CD4-positive, alpha-beta memory T cell (primary cell): ENCODE data around the gene SNED1. TPM values are rescaled to one million over a fixed set of nuclear protein-coding genes. Genes with fewer than 3 reads are reported as not detected.
A peak's percentile ranks its signal among the peaks of the same experiment; 100 is the strongest.

Source experiments
- CTCF ChIA-PET: fragments of 350-600 bp; sonication (Branson Sonifier 250); formaldehyde crosslinking; loops from one replicate; lab custom pipeline; 2021; ENCODE audit warnings: inconsistent platforms; ENCODE audit not compliant: partially characterized antibody; lab: Charles Lee
- POLR2A ChIA-PET: fragments of 350-600 bp; sonication (Branson Sonifier 250); formaldehyde crosslinking; loops from one replicate; lab custom pipeline; 2021; ENCODE audit not compliant: partially characterized antibody; lab: Charles Lee
- DNase-seq, 5 donors: peaks; one replicate each; pipeline versions ENCODE4 v3.0.0 to v3.0.0-alpha.2; 2020 to 2022; ENCODE audit warnings: mixed read lengths in 1 of 5
- H3K27ac ChIP-seq: one replicate; pipeline ENCODE4 v1.7.0; 2013; ENCODE audit warnings: low read depth, low read length
- H3K27me3 ChIP-seq: 2 replicates; pipeline ENCODE4 v1.7.0; 2013; ENCODE audit warnings: mild to moderate bottlenecking, low read length, moderate library complexity; ENCODE audit not compliant: insufficient read depth
- H3K36me3 ChIP-seq: 2 replicates; pipeline ENCODE4 v1.7.0; 2013; ENCODE audit warnings: mild to moderate bottlenecking, low read length, moderate library complexity; ENCODE audit not compliant: insufficient read depth
- H3K4me1 ChIP-seq: 2 replicates; pipeline ENCODE4 v1.7.0; 2013; ENCODE audit warnings: mild to moderate bottlenecking, low read length, moderate library complexity; ENCODE audit not compliant: insufficient read depth
- H3K4me3 ChIP-seq, 2 donors: one replicate each; pipeline ENCODE4 v1.7.0; 2013; ENCODE audit warnings: low read length in 2 of 2, mild to moderate bottlenecking in 1 of 2
- H3K9me3 ChIP-seq, 2 donors: one replicate each; pipeline ENCODE4 v1.7.0; 2013; ENCODE audit warnings: low read length in 2 of 2, control low read depth in 1 of 2; ENCODE audit not compliant: control insufficient read depth in 1 of 2
- H3K27ac Mint-ChIP-seq, 7 donors: one replicate each; pipeline ENCODE4 v1.8.0; 2020 to 2021; ENCODE audit warnings: mixed read lengths in 7 of 7, mild to moderate bottlenecking in 6 of 7, inconsistent platforms in 3 of 7, moderate library complexity in 3 of 7
- H3K27me3 Mint-ChIP-seq, 2 donors: one replicate each; pipeline ENCODE4 v1.8.0; 2020 to 2021; ENCODE audit warnings: mixed read lengths in 2 of 2
- H3K36me3 Mint-ChIP-seq, 2 donors: one replicate each; pipeline ENCODE4 v1.8.0; 2020 to 2021; ENCODE audit warnings: mixed read lengths in 2 of 2, inconsistent platforms in 1 of 2, mild to moderate bottlenecking in 1 of 2
- H3K4me1 Mint-ChIP-seq, 4 donors: one replicate each; pipeline ENCODE4 v1.8.0; 2020 to 2021; ENCODE audit warnings: mixed read lengths in 4 of 4, mild to moderate bottlenecking in 1 of 4
- H3K4me3 Mint-ChIP-seq, 8 donors: one replicate each; pipeline ENCODE4 v1.8.0; 2020 to 2021; ENCODE audit warnings: mixed read lengths in 8 of 8, mild to moderate bottlenecking in 7 of 8, moderate library complexity in 6 of 8, inconsistent platforms in 3 of 8
- H3K9me3 Mint-ChIP-seq, 8 donors: one replicate each; pipeline ENCODE4 v1.8.0; 2020 to 2021; ENCODE audit warnings: mixed read lengths in 8 of 8, mild to moderate bottlenecking in 5 of 8, inconsistent platforms in 3 of 8, moderate library complexity in 1 of 8
- intact Hi-C: fragments of 100-400 bp; cut with micrococcal nuclease; formaldehyde crosslinking; loops from one replicate; pipeline ENCODE4 v1.15.1; 2023
- polyA plus RNA-seq, 2 donors: library from polyadenylated mRNA; unstranded; fragments of 300-500 nt; fragmentation: Illumina TruSeq; gene quantifications; one replicate each; pipeline ENCODE4 v1.2.3, GENCODE V29; 2021
- total RNA-seq, 2 experiments: library from RNA; stranded (reverse); gene quantifications; one replicate each; pipeline ENCODE4 v1.2.3, GENCODE V29; 2021

Gene SNED1
- total and polyA plus RNA-seq, 4 experiments from 2014 or later: 1.6 to 90.1 (median 44.2) TPM

- Mint-ChIP-seq H3K36me3 (peaks cover 0 to 2% of the 10 kb centered on the region in 2 donors), H3K9me3 (peaks cover 0 to 23% (median 13%) of the 10 kb centered on the region in 8 donors), H3K27me3 (no peaks in the 10 kb centered on the region), H3K27ac (peak overlapping the region in 2 of 7 donors; percentile 7 to 69), H3K4me3 (no peak overlapping the region), H3K4me1 (peaks cover 0 to 10% (median 2%) of the 10 kb centered on the region in 4 donors)
- no peaks in the 10 kb centered on the region for H3K27me3 ChIP-seq
- intact Hi-C loops: no loop called here
- no peaks in the 10 kb centered on the region for H3K9me3 ChIP-seq
- CTCF ChIA-PET: no interaction called here
- no peak for DNase-seq
- H3K4me1 ChIP-seq: no peaks in the 10 kb centered on the region
- POLR2A ChIA-PET: no interaction called here
- H3K27ac ChIP-seq: no peak overlapping the region
- H3K4me3 ChIP-seq: no peak overlapping the region
- H3K36me3 ChIP-seq: no peaks in the 10 kb centered on the region
These were observed 33.2 kb downstream of the SNED1 start for GRCh38 chr2:241031436-241032165.

GRCh38 chr2:241033336-241033987 lies 35.0 kb downstream of the SNED1 start:
- Mint-ChIP-seq H3K9me3 (peaks cover 0 to 4% (median 1%) of the 10 kb centered on the region in 8 donors), H3K4me1 (peaks cover 6 to 27% (median 13%) of the 10 kb centered on the region in 4 donors)
- H3K27ac ChIP-seq: no peak overlapping the region

GRCh38 chr2:241033994-241034393 lies 35.6 kb downstream of the SNED1 start:
- POLR2A ChIA-PET: no interaction called here
- no peaks in the 10 kb centered on the region for H3K36me3 ChIP-seq
- peaks cover 22% of the 10 kb centered on the region for H3K4me1 ChIP-seq
- CTCF ChIA-PET: no interaction called here
- H3K4me1 Mint-ChIP-seq: peaks cover 6 to 32% (median 14%) of the 10 kb centered on the region in 4 donors
- peak overlapping the region in 5 of 7 donors; percentile 12 to 86 (median 61) for H3K27ac Mint-ChIP-seq
- intact Hi-C loops: no loop called here
- H3K9me3 Mint-ChIP-seq: peaks cover 0 to 2% (median 0%) of the 10 kb centered on the region in 8 donors
- H3K27ac ChIP-seq: no peak overlapping the region
- H3K4me3 ChIP-seq: no peak overlapping the region
- peaks cover 0 to 11% of the 10 kb centered on the region in 2 donors for H3K36me3 Mint-ChIP-seq
- H3K27me3 Mint-ChIP-seq: no peaks in the 10 kb centered on the region
- H3K9me3 ChIP-seq: no peaks in the 10 kb centered on the region
- H3K4me3 Mint-ChIP-seq: peak overlapping the region in 1 of 8 donors; percentile 71
- DNase-seq: no peak
- H3K27me3 ChIP-seq: no peaks in the 10 kb centered on the region

More at GRCh38 chr2:241033336-241033987, 35.0 kb downstream of the SNED1 start:
- H3K4me3 Mint-ChIP-seq: peak overlapping the region in 3 of 8 donors; percentile 18 to 71 (median 44)
- ChIA-PET POLR2A (no interaction called here), CTCF (no interaction called here)
- peaks cover 18% of the 10 kb centered on the region for H3K4me1 ChIP-seq
- no peaks in the 10 kb centered on the region for H3K27me3 Mint-ChIP-seq
- intact Hi-C loops: no loop called here
- H3K9me3 ChIP-seq: no peaks in the 10 kb centered on the region
- peaks cover 0 to 11% of the 10 kb centered on the region in 2 donors for H3K36me3 Mint-ChIP-seq
- no peaks in the 10 kb centered on the region for H3K27me3 ChIP-seq
- H3K4me3 ChIP-seq: no peak overlapping the region
- no peaks in the 10 kb centered on the region for H3K36me3 ChIP-seq
- DNase-seq: peak in 1 of 5 donors; percentile 24
- peak overlapping the region; percentile 6 to 86 (median 55) for H3K27ac Mint-ChIP-seq

- peak overlapping the region in 4 of 8 donors; percentile 20 to 77 (median 44) for H3K4me3 Mint-ChIP-seq
- no peak for DNase-seq
- H3K4me1 ChIP-seq: peaks cover 26% of the 10 kb centered on the region
- peaks cover 0 to 2% (median 0%) of the 10 kb centered on the region in 8 donors for H3K9me3 Mint-ChIP-seq
- H3K27ac ChIP-seq: peak overlapping the region; percentile 22
- H3K36me3 Mint-ChIP-seq: peaks cover 0 to 11% of the 10 kb centered on the region in 2 donors
- ChIA-PET POLR2A (no interaction called here), CTCF (no interaction called here)
- no peaks in the 10 kb centered on the region for H3K9me3 ChIP-seq
- H3K27me3 ChIP-seq: no peaks in the 10 kb centered on the region
- H3K4me3 ChIP-seq: no peak overlapping the region
- no peaks in the 10 kb centered on the region for H3K36me3 ChIP-seq
- peak overlapping the region in 6 of 7 donors; percentile 32 to 88 (median 80) for H3K27ac Mint-ChIP-seq
- intact Hi-C loops: no loop called here
- peaks cover 6 to 33% (median 14%) of the 10 kb centered on the region in 4 donors for H3K4me1 Mint-ChIP-seq
- H3K27me3 Mint-ChIP-seq: no peaks in the 10 kb centered on the region
These were observed 36.2 kb downstream of the SNED1 start for GRCh38 chr2:241034490-241035141.

GRCh38 chr2:241035142-241035817 lies 36.9 kb downstream of the SNED1 start:
- Histone ChIP-seq H3K36me3 (no peaks in the 10 kb centered on the region), H3K4me1 (peaks cover 32% of the 10 kb centered on the region), H3K27me3 (no peaks in the 10 kb centered on the region), H3K9me3 (no peaks in the 10 kb centered on the region), H3K27ac (peak overlapping the region; percentile 22), H3K4me3 (no peak overlapping the region)
- ChIA-PET POLR2A (no interaction called here), CTCF (no interaction called here)
- peak in 4 of 5 donors; percentile 34 to 75 (median 60) for DNase-seq
- Mint-ChIP-seq H3K4me1 (peaks cover 6 to 33% (median 14%) of the 10 kb centered on the region in 4 donors), H3K36me3 (peaks cover 0 to 12% of the 10 kb centered on the region in 2 donors), H3K27ac (peak overlapping the region; percentile 17 to 88 (median 76)), H3K27me3 (no peaks in the 10 kb centered on the region), H3K9me3 (peaks cover 0 to 2% (median 0%) of the 10 kb centered on the region in 8 donors), H3K4me3 (peak overlapping the region in 7 of 8 donors; percentile 33 to 77 (median 49))
- intact Hi-C loops: no loop called here

GRCh38 chr2:241035818-241036396 lies 37.5 kb downstream of the SNED1 start:
- H3K27ac ChIP-seq: peak overlapping the region; percentile 68
- H3K27ac Mint-ChIP-seq: peak overlapping the region; percentile 80 to 99 (median 91)

More at GRCh38 chr2:241035818-241036396, 37.5 kb downstream of the SNED1 start:
- Mint-ChIP-seq H3K4me3 (peak overlapping the region; percentile 75 to 91 (median 84)), H3K4me1 (peaks cover 8 to 33% (median 16%) of the 10 kb centered on the region in 4 donors), H3K9me3 (peaks cover 0 to 2% (median 0%) of the 10 kb centered on the region in 8 donors), H3K36me3 (peaks cover 0 to 16% of the 10 kb centered on the region in 2 donors), H3K27me3 (no peaks in the 10 kb centered on the region)
- ChIA-PET CTCF (no interaction called here), POLR2A (no interaction called here)
- no peaks in the 10 kb centered on the region for H3K9me3 ChIP-seq
- intact Hi-C loops: loop anchor here (1.0 to 2.0 kb wide), 2 partner anchors 115 to 204 kb away; partner anchors contain the start of gene PPP1R7
- H3K27me3 ChIP-seq: no peaks in the 10 kb centered on the region
- peak; percentile 49 to 85 (median 66) for DNase-seq
- peaks cover 32% of the 10 kb centered on the region for H3K4me1 ChIP-seq
- H3K4me3 ChIP-seq: peak overlapping the region in 1 of 2 donors; percentile 83
- H3K36me3 ChIP-seq: no peaks in the 10 kb centered on the region
